Natural killer cell treated with Interleukin-12 subunit alpha and Interleukin-12 subunit beta and Interleukin-15 and Interleukin-18, amount 100 ng/mL, for 72 hours (primary cell): ENCODE measurements around the gene WFDC10B. TPM values are rescaled to one million over a fixed set of nuclear protein-coding genes. Genes with fewer than 3 reads are reported as not detected.
"Not testable (repeated sequence)": the region's sequence is repeated elsewhere in the genome, so short reads cannot be mapped to it uniquely, and the experiment has no call there.

Source experiments
- ATAC-seq, 2 donors: fragments of 150-1000 bp; cut with Tn5 transposase in 1 of 2; sonication (Bioruptor Pico), chemical (Tn5 transposase) in 1 of 2; 2 replicates each; pipeline ENCODE4 v1.10.0; 2021
- DNase-seq: peaks from one replicate; pipeline ENCODE4 v3.0.0; 2022; ENCODE audit warnings: low spot score
- H3K27ac Mint-ChIP-seq, 2 donors: 1 replicate in 1 of 2; 2 replicates in 1 of 2; pipeline ENCODE4 v1.8.0; 2022; ENCODE audit warnings: mixed read lengths in 2 of 2, mild to moderate bottlenecking in 1 of 2, moderate library complexity in 1 of 2
- H3K27me3 Mint-ChIP-seq, 2 donors: 1 replicate in 1 of 2; 2 replicates in 1 of 2; pipeline ENCODE4 v1.8.0; 2022; ENCODE audit warnings: mixed read lengths in 2 of 2
- H3K36me3 Mint-ChIP-seq: one replicate; pipeline ENCODE4 v1.8.0; 2022; ENCODE audit warnings: mixed read lengths
- H3K4me1 Mint-ChIP-seq, 2 donors: 1 replicate in 1 of 2; 2 replicates in 1 of 2; pipeline ENCODE4 v1.8.0; 2022; ENCODE audit warnings: low read depth in 2 of 2, mixed read lengths in 2 of 2, mild to moderate bottlenecking in 1 of 2
- H3K4me3 Mint-ChIP-seq: one replicate; pipeline ENCODE4 v1.8.0; 2022; ENCODE audit warnings: mixed read lengths
- H3K9me3 Mint-ChIP-seq: 2 replicates; pipeline ENCODE4 v1.8.0; 2022; ENCODE audit warnings: mixed read lengths
- total RNA-seq, 2 donors: library from RNA; stranded (reverse); gene quantifications; one replicate each; pipeline ENCODE4 v1.2.3, GENCODE V29; 2022

WFDC10B gene
- total RNA-seq, 2 donors from 2014 or later = not detected

DNA sequence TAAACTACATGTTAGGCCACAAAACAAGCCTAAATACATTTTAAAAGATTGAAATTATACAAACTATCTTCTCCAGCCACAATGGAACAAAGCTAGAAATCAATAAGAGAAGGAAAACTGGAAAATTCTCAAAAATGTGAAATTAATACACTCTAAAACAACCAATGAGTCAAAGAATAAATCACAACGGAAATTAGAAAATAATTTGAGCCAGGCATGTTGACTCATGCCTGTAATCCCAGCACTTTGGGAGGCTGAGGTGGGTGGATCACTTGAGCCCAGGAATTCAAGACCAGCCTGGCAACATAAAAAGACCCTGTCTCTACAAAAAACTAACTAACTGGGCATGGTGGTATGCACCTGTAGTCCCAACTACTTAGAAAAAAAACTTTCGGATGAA is 9.3 kb downstream of the WFDC10B start:
- no peak for DNase-seq
- ATAC-seq = no peak
- Mint-ChIP-seq H3K27ac (no peak overlapping the region), H3K4me1 (no peaks in the 10 kb centered on the region), H3K9me3 (peaks cover 2% of the 10 kb centered on the region), H3K4me3 (no peak overlapping the region), H3K27me3 (peaks cover 17 to 36% of the 10 kb centered on the region in 2 donors), H3K36me3 (no peaks in the 10 kb centered on the region)

DNA sequence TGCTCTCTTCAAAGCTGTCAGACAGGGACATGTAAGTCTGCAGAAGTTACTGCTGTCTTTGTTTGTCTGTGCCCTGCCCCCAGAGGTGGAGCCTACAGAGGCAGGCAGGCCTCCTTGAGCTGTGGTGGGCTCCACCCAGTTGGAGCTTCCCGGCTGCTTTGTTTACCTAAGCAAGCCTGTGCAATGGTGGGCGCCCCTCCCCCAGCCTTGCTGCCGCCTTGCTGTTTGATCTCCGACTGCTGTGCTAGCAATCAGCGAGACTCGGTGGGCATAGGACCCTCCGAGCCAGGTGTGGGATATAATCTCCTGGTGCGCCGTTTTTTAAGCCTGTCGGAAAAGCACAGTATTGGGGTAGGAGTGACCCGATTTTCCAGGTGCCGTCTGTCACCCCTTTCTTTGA is 11.5 kb downstream of the WFDC10B start:
- peaks cover 17 to 39% of the 10 kb centered on the region in 2 donors for H3K27me3 Mint-ChIP-seq
- H3K27ac Mint-ChIP-seq, H3K36me3 Mint-ChIP-seq: not testable (repeated sequence)

GRCh38 chr20:45685896-45686295 is 18.9 kb downstream of the WFDC10B start:
- Mint-ChIP-seq H3K4me1 (peaks cover 0 to 3% of the 10 kb centered on the region in 2 donors), H3K4me3 (no peak overlapping the region), H3K27me3 (peaks cover 12 to 23% of the 10 kb centered on the region in 2 donors)

More for the DNA sequence above, 11.5 kb downstream of the WFDC10B start:
- DNase-seq, H3K4me1 Mint-ChIP-seq, H3K9me3 Mint-ChIP-seq, H3K4me3 Mint-ChIP-seq, ATAC-seq: not testable (repeated sequence)

GRCh38 chr20:45679650-45680049 is 25.2 kb downstream of the WFDC10B start:
- peaks cover 3% of the 10 kb centered on the region for H3K9me3 Mint-ChIP-seq
- H3K4me3 Mint-ChIP-seq = no peak overlapping the region
- peaks cover 8 to 37% of the 10 kb centered on the region in 2 donors for H3K27me3 Mint-ChIP-seq
- H3K27ac Mint-ChIP-seq = no peak overlapping the region
- ATAC-seq (no peak), DNase-seq (no peak)
- peaks cover 0 to 3% of the 10 kb centered on the region in 2 donors for H3K4me1 Mint-ChIP-seq
- peaks cover 17% of the 10 kb centered on the region for H3K36me3 Mint-ChIP-seq

More at GRCh38 chr20:45685896-45686295, 18.9 kb downstream of the WFDC10B start:
- ATAC-seq (peak in 1 of 2 donors; percentile 45), DNase-seq (no peak)
- Mint-ChIP-seq H3K9me3 (peaks cover 2% of the 10 kb centered on the region), H3K27ac (no peak overlapping the region), H3K36me3 (no peaks in the 10 kb centered on the region)

DNA sequence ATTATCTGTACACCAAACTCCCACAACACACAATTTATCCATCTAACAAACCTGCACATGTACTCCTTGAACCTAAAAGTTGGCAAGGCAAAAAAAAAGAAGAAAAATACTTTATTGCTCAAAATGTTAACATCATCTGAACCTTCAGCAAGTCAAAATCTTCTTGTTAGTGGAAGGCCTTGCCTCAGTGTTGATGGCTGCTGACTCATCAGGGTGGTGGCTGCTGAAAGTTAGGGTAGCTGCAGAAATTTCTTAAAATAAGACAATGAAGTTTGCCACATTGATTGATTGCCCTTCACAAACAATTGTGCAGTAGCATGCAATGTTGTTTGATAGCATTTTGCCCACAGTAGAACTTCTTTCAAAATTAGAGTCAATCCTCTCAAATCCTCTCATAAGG is 32.1 kb downstream of the WFDC10B start:
- DNase-seq (no peak), ATAC-seq (no peak)
- Mint-ChIP-seq H3K9me3 (no peaks in the 10 kb centered on the region), H3K27me3 (peaks cover 21 to 64% of the 10 kb centered on the region in 2 donors), H3K27ac (no peak overlapping the region), H3K36me3 (no peaks in the 10 kb centered on the region), H3K4me1 (no peaks in the 10 kb centered on the region), H3K4me3 (no peak overlapping the region)

- H3K9me3 Mint-ChIP-seq = no peaks in the 10 kb centered on the region
- H3K27me3 Mint-ChIP-seq = peaks cover 20 to 54% of the 10 kb centered on the region in 2 donors
- ATAC-seq (no peak), DNase-seq (no peak)
- H3K36me3 Mint-ChIP-seq = peaks cover 1% of the 10 kb centered on the region
- no peak within 1 kb of the TSS for H3K27ac Mint-ChIP-seq
- no peaks in the 10 kb centered on the region for H3K4me1 Mint-ChIP-seq
- no peak within 1 kb of the TSS for H3K4me3 Mint-ChIP-seq
These were observed 34.7 kb downstream of the WFDC10B start, which contains the start of gene WFDC11 for GRCh38 chr20:45670139-45670538. WFDC11 (minus strand) TSS chr20:45670239; CDS start chr20:45650600, 19,639 bp downstream.

GRCh38 chr20:45657038-45657437 is 47.8 kb downstream of the WFDC10B start:
- H3K4me1 Mint-ChIP-seq, H3K4me3 Mint-ChIP-seq, H3K9me3 Mint-ChIP-seq, ATAC-seq, DNase-seq, H3K27ac Mint-ChIP-seq, H3K36me3 Mint-ChIP-seq: not testable (repeated sequence)
- H3K27me3 Mint-ChIP-seq = peaks cover 15 to 24% of the 10 kb centered on the region in 2 donors

- H3K27ac Mint-ChIP-seq = not testable (repeated sequence)
These were observed 53.1 kb downstream of the WFDC10B start for GRCh38 chr20:45651726-45652125.

GRCh38 chr20:45649312-45649863 is 55.4 kb downstream of the WFDC10B start:
- H3K27ac Mint-ChIP-seq = no peak overlapping the region
- ATAC-seq = no peak
- no peak for DNase-seq
- no peak overlapping the region for H3K4me3 Mint-ChIP-seq
- H3K27me3 Mint-ChIP-seq = peaks cover 16 to 25% of the 10 kb centered on the region in 2 donors
- no peaks in the 10 kb centered on the region for H3K4me1 Mint-ChIP-seq
- no peaks in the 10 kb centered on the region for H3K36me3 Mint-ChIP-seq
- no peaks in the 10 kb centered on the region for H3K9me3 Mint-ChIP-seq

More at GRCh38 chr20:45651726-45652125, 53.1 kb downstream of the WFDC10B start:
- H3K27me3 Mint-ChIP-seq = peaks cover 15 to 24% of the 10 kb centered on the region in 2 donors
- H3K36me3 Mint-ChIP-seq, H3K4me3 Mint-ChIP-seq, H3K4me1 Mint-ChIP-seq, DNase-seq, ATAC-seq, H3K9me3 Mint-ChIP-seq: not testable (repeated sequence)

GRCh38 chr20:45647441-45648050 is 57.3 kb downstream of the WFDC10B start:
- H3K27ac Mint-ChIP-seq = no peak overlapping the region
- no peak for DNase-seq
- peaks cover 12 to 21% of the 10 kb centered on the region in 2 donors for H3K27me3 Mint-ChIP-seq
- peak; percentile 53 for ATAC-seq
- H3K36me3 Mint-ChIP-seq = no peaks in the 10 kb centered on the region
- H3K4me1 Mint-ChIP-seq = no peaks in the 10 kb centered on the region
- no peaks in the 10 kb centered on the region for H3K9me3 Mint-ChIP-seq
- no peak overlapping the region for H3K4me3 Mint-ChIP-seq

- H3K9me3 Mint-ChIP-seq = no peaks in the 10 kb centered on the region
- DNase-seq (no peak), ATAC-seq (peak in 1 of 2 donors; percentile 15)
- no peak overlapping the region for H3K4me3 Mint-ChIP-seq
- peaks cover 8 to 19% of the 10 kb centered on the region in 2 donors for H3K27me3 Mint-ChIP-seq
- H3K36me3 Mint-ChIP-seq = no peaks in the 10 kb centered on the region
- no peaks in the 10 kb centered on the region for H3K4me1 Mint-ChIP-seq
- H3K27ac Mint-ChIP-seq = no peak overlapping the region
These were observed 57.9 kb downstream of the WFDC10B start for GRCh38 chr20:45646875-45647274.

- DNase-seq, H3K4me3 Mint-ChIP-seq, H3K9me3 Mint-ChIP-seq, H3K4me1 Mint-ChIP-seq, H3K27ac Mint-ChIP-seq, H3K36me3 Mint-ChIP-seq, ATAC-seq: not testable (repeated sequence)
- H3K27me3 Mint-ChIP-seq = peaks cover 8 to 19% of the 10 kb centered on the region in 2 donors
These were observed 59.0 kb downstream of the WFDC10B start for GRCh38 chr20:45645869-45646268.

GRCh38 chr20:45641076-45641475 is 63.7 kb downstream of the WFDC10B start:
- not testable (repeated sequence) for H3K4me3 Mint-ChIP-seq, H3K36me3 Mint-ChIP-seq, H3K27ac Mint-ChIP-seq, DNase-seq, ATAC-seq, H3K9me3 Mint-ChIP-seq, H3K4me1 Mint-ChIP-seq
- peaks cover 17 to 38% of the 10 kb centered on the region in 2 donors for H3K27me3 Mint-ChIP-seq

DNA sequence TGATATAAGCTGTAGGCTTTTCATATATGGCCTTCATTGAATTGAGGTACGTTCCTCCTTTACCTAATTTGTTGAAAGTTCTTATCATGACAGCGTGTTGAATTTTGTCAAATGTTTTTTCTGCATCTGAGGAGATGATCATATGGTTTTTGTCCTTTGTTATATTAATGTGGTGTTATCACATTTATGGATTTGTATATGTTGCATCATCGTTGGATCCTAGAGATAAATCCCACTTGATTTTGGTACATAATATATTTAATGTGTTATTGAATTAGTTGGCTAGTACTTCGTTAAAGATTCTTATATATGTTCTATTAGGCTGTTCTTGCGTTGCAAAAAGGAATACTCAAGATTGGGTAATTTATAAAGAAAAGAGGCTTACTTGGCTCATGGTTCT is 65.1 kb downstream of the WFDC10B start:
- H3K4me3 Mint-ChIP-seq = no peak overlapping the region
- no peak overlapping the region for H3K27ac Mint-ChIP-seq
- DNase-seq (no peak), ATAC-seq (no peak)
- no peaks in the 10 kb centered on the region for H3K4me1 Mint-ChIP-seq
- H3K27me3 Mint-ChIP-seq = peaks cover 16 to 36% of the 10 kb centered on the region in 2 donors
- H3K36me3 Mint-ChIP-seq = no peaks in the 10 kb centered on the region
- H3K9me3 Mint-ChIP-seq = no peaks in the 10 kb centered on the region
